ENCODE measurements around the gene KRIT1.

- TF ChIP-seq SPI1 (IDR thresholded peaks at IDR 0.05; ENCODE audit: low read depth, low read length) (no peak), POLR2A (IDR thresholded peaks at IDR 0.05; ENCODE audit: low read depth, low read length) (no peak), POU2F2 (IDR thresholded peaks at IDR 0.05; ENCODE audit: low read depth, low read length) (no peak), TAF1 (IDR thresholded peaks at IDR 0.05; ENCODE audit: low read depth, low read length) (no peak), POLR2AphosphoS5 (IDR thresholded peaks at IDR 0.05; ENCODE audit: low read depth, low read length) (no peak), PAX5 (IDR thresholded peaks at IDR 0.05; ENCODE audit: insufficient read depth, low read length, severe bottlenecking) (no peak)
These were observed 14.6 kb upstream of the KRIT1 start for GRCh38 chr7:92260248-92260781.
